ENCODE data around the gene CFHR4.

DNA sequence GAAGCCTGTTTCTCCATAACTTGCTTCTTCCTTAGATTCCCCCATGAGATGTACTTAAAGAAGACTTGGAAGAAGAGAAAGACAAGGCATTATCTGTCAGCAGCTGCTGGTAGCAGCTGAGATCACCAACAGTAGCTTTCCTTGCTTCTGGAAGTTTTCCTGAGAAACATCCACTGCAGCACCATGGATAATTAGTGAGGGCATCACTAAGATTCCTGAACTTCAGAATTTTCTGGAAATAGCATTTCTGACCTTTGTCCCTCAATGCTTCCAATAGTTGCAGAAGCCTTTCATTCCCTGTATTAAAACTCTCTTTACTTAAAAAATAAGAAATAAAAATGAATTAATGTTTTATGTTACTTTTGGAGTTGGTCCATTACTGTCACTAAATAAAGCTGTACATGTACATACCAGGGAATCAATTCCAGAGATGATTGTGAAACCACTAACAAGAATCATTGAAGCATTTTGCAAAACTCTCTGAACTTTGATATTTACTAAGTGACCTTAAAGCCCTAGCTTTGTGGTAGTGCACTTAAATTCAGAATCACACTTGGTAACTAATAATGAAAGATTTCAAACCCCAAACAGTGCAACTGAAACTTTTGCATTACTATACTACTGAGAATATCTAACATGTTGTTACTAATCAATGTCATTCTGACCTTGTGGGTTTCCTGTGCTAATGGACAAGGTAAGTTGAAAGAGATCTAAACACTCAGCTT, at the start of gene CFHR4:
- TF ChIP-seq, protein P1, sequence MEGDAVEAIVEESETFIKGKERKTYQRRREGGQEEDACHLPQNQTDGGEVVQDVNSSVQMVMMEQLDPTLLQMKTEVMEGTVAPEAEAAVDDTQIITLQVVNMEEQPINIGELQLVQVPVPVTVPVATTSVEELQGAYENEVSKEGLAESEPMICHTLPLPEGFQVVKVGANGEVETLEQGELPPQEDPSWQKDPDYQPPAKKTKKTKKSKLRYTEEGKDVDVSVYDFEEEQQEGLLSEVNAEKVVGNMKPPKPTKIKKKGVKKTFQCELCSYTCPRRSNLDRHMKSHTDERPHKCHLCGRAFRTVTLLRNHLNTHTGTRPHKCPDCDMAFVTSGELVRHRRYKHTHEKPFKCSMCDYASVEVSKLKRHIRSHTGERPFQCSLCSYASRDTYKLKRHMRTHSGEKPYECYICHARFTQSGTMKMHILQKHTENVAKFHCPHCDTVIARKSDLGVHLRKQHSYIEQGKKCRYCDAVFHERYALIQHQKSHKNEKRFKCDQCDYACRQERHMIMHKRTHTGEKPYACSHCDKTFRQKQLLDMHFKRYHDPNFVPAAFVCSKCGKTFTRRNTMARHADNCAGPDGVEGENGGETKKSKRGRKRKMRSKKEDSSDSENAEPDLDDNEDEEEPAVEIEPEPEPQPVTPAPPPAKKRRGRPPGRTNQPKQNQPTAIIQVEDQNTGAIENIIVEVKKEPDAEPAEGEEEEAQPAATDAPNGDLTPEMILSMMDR (IDR thresholded peaks at IDR 0.05) = no peak
- TF ChIP-seq EP300 (IDR thresholded peaks at IDR 0.05) (no peak), POLR2A (IDR thresholded peaks at IDR 0.05) (no peak)
